ENCODE data around the gene NR2F1-AS1. TPM values are rescaled to one million over a fixed set of nuclear protein-coding genes. Genes with fewer than 3 reads are reported as not detected.

NR2F1-AS1 gene
- total and polyA plus RNA-seq, 2 donors (not counting 3 experiments of a cell fraction or from before 2014, with no cell fraction given), result 4.2 to 13.8 TPM

DNA sequence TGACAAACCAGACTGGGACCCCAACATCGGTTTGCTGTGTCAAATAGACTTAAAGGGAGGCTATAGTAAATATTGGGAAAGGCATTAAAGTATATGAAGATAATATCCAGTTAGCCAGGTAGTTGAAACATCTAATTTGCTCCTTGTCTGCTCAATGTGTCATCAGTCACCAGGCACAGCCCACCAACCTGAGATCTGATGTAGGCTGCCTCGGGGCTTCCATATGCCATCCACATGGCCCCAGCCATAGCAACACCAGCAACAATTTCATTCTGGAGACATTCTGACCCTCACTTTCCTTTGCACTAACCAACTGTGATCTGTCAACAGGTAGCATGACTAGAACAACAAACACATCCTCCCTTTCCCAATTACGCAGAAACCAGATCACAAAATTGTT is 196.0 kb downstream of the NR2F1-AS1 start:
- intact Hi-C loops (cut with micrococcal nuclease), result no loop called here
- FAIRE-seq (no peak), DNase-seq (ENCODE audit: low read depth, low spot score) (no peak)
- no peaks in the 10 kb centered on the region for H3K36me3 ChIP-seq (ENCODE audit: control insufficient read depth in 2 of 2, extremely low read depth in 1 of 2, insufficient read depth in 2 of 2, low read length in 2 of 2)
- no peak overlapping the region for H3K4me3 ChIP-seq (replicated peaks in 1 of 3; ENCODE audit: insufficient read depth in 1 of 3, low read depth in 1 of 3, low read length in 3 of 3)
- no TSS peak for BruUV-seq (replicated peaks)
- no peak overlapping the region for H3K4me2 ChIP-seq (ENCODE audit: insufficient read depth, low read length)
- no peak overlapping the region for H3K27ac ChIP-seq (ENCODE audit: insufficient read depth, low read depth, low read length)
- no peaks in the 10 kb centered on the region for H4K20me1 ChIP-seq (replicated peaks; ENCODE audit: control insufficient read depth, extremely low read depth, insufficient read depth, low read length)
- no peak overlapping the region for H3K9ac ChIP-seq (replicated peaks; ENCODE audit: extremely low read depth, insufficient read depth, low read length)
- no peaks in the 10 kb centered on the region for H3K9me1 ChIP-seq (replicated peaks; ENCODE audit: control insufficient read depth, extremely low read depth, insufficient read depth, low read length)
- H2AFZ ChIP-seq (ENCODE audit: low read depth, low read length), result no peak overlapping the region
- H3K4me1 ChIP-seq (ENCODE audit: control insufficient read depth, extremely low read depth, insufficient read depth, low read length), result no peaks in the 10 kb centered on the region
- H3K9me3 ChIP-seq (replicated peaks; ENCODE audit: control insufficient read depth, insufficient read depth, low read length), result no peaks in the 10 kb centered on the region
- H3K79me2 ChIP-seq (ENCODE audit: control insufficient read depth, insufficient read depth, low read length), result no peaks in the 10 kb centered on the region
- POLR2A ChIA-PET, result no interaction called here
- dilution Hi-C loops (cut with MboI; ENCODE audit: extremely low pct_ligation_motif_present, low sequenced_read_pairs), result no loop called here
- H3K27me3 ChIP-seq (ENCODE audit: control insufficient read depth in 2 of 2, insufficient read depth in 2 of 2, low read length in 2 of 2), result no peaks in the 10 kb centered on the region
- CTCF ChIA-PET, result no interaction called here
- no peak for TF ChIP-seq POLR2A (IDR thresholded peaks at IDR 0.05; ENCODE audit: low read depth, low read length)
- no peak for TF ChIP-seq EZH2 (IDR thresholded peaks at IDR 0.05; ENCODE audit: borderline replicate concordance, low read depth, low read length, severe bottlenecking)
- TF ChIP-seq, protein P1, sequence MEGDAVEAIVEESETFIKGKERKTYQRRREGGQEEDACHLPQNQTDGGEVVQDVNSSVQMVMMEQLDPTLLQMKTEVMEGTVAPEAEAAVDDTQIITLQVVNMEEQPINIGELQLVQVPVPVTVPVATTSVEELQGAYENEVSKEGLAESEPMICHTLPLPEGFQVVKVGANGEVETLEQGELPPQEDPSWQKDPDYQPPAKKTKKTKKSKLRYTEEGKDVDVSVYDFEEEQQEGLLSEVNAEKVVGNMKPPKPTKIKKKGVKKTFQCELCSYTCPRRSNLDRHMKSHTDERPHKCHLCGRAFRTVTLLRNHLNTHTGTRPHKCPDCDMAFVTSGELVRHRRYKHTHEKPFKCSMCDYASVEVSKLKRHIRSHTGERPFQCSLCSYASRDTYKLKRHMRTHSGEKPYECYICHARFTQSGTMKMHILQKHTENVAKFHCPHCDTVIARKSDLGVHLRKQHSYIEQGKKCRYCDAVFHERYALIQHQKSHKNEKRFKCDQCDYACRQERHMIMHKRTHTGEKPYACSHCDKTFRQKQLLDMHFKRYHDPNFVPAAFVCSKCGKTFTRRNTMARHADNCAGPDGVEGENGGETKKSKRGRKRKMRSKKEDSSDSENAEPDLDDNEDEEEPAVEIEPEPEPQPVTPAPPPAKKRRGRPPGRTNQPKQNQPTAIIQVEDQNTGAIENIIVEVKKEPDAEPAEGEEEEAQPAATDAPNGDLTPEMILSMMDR (IDR thresholded peaks at IDR 0.05; ENCODE audit: extremely low read depth in 1 of 2, insufficient read depth in 1 of 2, low read depth in 1 of 2, low read length in 2 of 2), result no peak
- TF ChIP-seq POLR2AphosphoS5 (IDR thresholded peaks at IDR 0.05; ENCODE audit: insufficient read depth, low read depth, low read length), result no peak
- TF ChIP-seq GATA2 (IDR thresholded peaks at IDR 0.05; ENCODE audit: insufficient read depth, insufficient read length, low read depth, low read length), result no peak
- no peak for TF ChIP-seq FOS (IDR thresholded peaks at IDR 0.05; ENCODE audit: borderline replicate concordance, insufficient read depth, low read length)
- TF ChIP-seq JUN (IDR thresholded peaks at IDR 0.05; ENCODE audit: borderline replicate concordance, insufficient read depth, insufficient read length, low read depth), result no peak
- TF ChIP-seq MYC (IDR thresholded peaks at IDR 0.05; ENCODE audit: low read depth, low read length), result no peak
- no peak for TF ChIP-seq MAX (IDR thresholded peaks at IDR 0.05; ENCODE audit: insufficient read depth, insufficient read length)
